ENCODE measurements around the gene PRKAG2.

Gene PRKAG2

DNA sequence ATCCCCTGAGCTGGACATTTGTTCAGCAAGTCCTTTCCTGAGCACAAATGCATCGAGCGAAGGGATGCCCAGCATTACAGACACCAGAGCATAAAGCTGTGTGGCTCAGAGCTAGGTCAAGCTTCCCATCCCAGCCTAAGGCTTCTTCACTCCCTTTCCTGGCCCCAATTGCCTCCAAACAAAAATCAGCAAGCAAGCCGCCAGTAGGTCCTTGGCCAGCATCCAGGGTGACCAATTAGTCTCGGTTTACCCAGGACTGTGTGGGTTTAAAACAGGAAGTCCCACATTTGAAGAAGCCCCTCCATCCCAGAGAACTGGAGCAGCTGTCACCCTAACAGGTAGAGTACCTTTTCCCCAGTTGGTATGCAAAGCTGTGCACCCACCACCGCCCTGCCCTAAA is 51.2 kb downstream of the PRKAG2 start:
- H3K4me1 ChIP-seq: no peaks in the 10 kb centered on the region
- TF ChIP-seq, protein P1, sequence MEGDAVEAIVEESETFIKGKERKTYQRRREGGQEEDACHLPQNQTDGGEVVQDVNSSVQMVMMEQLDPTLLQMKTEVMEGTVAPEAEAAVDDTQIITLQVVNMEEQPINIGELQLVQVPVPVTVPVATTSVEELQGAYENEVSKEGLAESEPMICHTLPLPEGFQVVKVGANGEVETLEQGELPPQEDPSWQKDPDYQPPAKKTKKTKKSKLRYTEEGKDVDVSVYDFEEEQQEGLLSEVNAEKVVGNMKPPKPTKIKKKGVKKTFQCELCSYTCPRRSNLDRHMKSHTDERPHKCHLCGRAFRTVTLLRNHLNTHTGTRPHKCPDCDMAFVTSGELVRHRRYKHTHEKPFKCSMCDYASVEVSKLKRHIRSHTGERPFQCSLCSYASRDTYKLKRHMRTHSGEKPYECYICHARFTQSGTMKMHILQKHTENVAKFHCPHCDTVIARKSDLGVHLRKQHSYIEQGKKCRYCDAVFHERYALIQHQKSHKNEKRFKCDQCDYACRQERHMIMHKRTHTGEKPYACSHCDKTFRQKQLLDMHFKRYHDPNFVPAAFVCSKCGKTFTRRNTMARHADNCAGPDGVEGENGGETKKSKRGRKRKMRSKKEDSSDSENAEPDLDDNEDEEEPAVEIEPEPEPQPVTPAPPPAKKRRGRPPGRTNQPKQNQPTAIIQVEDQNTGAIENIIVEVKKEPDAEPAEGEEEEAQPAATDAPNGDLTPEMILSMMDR (IDR thresholded peaks at IDR 0.05): no peak
- H3K27ac ChIP-seq: no peak overlapping the region

DNA sequence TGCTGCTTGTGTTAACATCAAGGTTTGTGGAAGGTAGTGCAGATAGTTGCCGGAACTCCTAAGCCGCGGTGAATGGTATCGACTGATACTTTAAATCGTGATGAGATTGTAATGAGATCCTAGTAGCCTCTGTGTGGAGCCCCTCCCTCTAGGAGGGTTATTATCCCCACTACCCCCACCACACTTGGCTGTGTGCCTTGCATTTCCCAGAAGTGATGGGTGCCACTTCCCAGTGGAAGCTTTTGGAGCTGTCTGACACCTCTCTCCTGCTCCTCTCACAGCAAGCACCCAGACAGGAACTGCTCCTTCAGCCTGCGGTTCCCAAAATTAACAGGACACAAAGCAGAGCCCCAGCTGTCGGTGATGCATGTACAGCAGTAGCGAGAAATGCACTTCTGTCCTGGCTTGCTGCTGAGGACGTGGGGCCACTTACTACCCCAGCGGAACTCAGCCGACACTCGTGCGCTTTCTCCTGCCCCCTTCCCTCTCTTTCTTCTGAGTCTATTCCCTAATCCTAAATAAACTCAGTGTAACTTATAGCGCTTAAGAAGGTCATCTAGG is 52.5 kb downstream of the PRKAG2 start:
- Histone ChIP-seq H3K27me3 (ENCODE audit: control insufficient read depth, insufficient read depth, low read length) (no peaks in the 10 kb centered on the region), H3K79me2 (no peaks in the 10 kb centered on the region), H3K4me3 (ENCODE audit: low read depth, low read length) (no peak overlapping the region), H2AFZ (no peak overlapping the region), H3K27ac (no peak overlapping the region), H3K4me1 (no peaks in the 10 kb centered on the region), H3K9me3 (ENCODE audit: control insufficient read depth, low read length) (no peaks in the 10 kb centered on the region), H3K4me2 (ENCODE audit: low read length) (no peak overlapping the region), H3K36me3 (ENCODE audit: control insufficient read depth, insufficient read depth, low read length) (no peaks in the 10 kb centered on the region), H3K9ac (no peak overlapping the region)
- TF ChIP-seq, protein P1 (IDR thresholded peaks at IDR 0.05): no peak

More for the DNA sequence above, 51.2 kb downstream of the PRKAG2 start:
- Histone ChIP-seq H3K9ac (no peak overlapping the region), H3K9me3 (ENCODE audit: control insufficient read depth, low read length) (no peaks in the 10 kb centered on the region), H3K4me3 (ENCODE audit: low read depth, low read length) (no peak overlapping the region), H3K27me3 (ENCODE audit: control insufficient read depth, insufficient read depth, low read length) (no peaks in the 10 kb centered on the region), H2AFZ (no peak overlapping the region), H3K79me2 (no peaks in the 10 kb centered on the region), H3K4me2 (ENCODE audit: low read length) (no peak overlapping the region), H3K36me3 (ENCODE audit: control insufficient read depth, insufficient read depth, low read length) (no peaks in the 10 kb centered on the region)

- Histone ChIP-seq H3K4me2 (ENCODE audit: low read length) (no peak overlapping the region), H3K4me1 (no peaks in the 10 kb centered on the region), H3K27me3 (ENCODE audit: control insufficient read depth, insufficient read depth, low read length) (no peaks in the 10 kb centered on the region), H3K4me3 (ENCODE audit: low read depth, low read length) (no peak overlapping the region), H3K27ac (no peak overlapping the region), H3K9ac (no peak overlapping the region), H3K36me3 (ENCODE audit: control insufficient read depth, insufficient read depth, low read length) (no peaks in the 10 kb centered on the region), H2AFZ (peak overlapping the region; percentile 12), H3K79me2 (no peaks in the 10 kb centered on the region), H3K9me3 (ENCODE audit: control insufficient read depth, low read length) (no peaks in the 10 kb centered on the region)
- TF ChIP-seq, protein P1 (IDR thresholded peaks at IDR 0.05): no peak
Measured at GRCh38 chr7:151823566-151824372, 53.1 kb downstream of the PRKAG2 start.

GRCh38 chr7:151822541-151823181 is 54.3 kb downstream of the PRKAG2 start:
- H3K27ac ChIP-seq: no peak overlapping the region
- H3K4me1 ChIP-seq: no peaks in the 10 kb centered on the region
- H2AFZ ChIP-seq: peak overlapping the region; percentile 43
- H3K9ac ChIP-seq: no peak overlapping the region
- H3K79me2 ChIP-seq: no peaks in the 10 kb centered on the region
- H3K4me2 ChIP-seq (ENCODE audit: low read length): no peak overlapping the region
- no peak overlapping the region for H3K4me3 ChIP-seq (ENCODE audit: low read depth, low read length)
- H3K36me3 ChIP-seq (ENCODE audit: control insufficient read depth, insufficient read depth, low read length): no peaks in the 10 kb centered on the region
- TF ChIP-seq, protein P1 (IDR thresholded peaks at IDR 0.05): no peak
- no peaks in the 10 kb centered on the region for H3K9me3 ChIP-seq (ENCODE audit: control insufficient read depth, low read length)
- H3K27me3 ChIP-seq (ENCODE audit: control insufficient read depth, insufficient read depth, low read length): no peaks in the 10 kb centered on the region
